Hepatocyte (in vitro differentiated cells): ENCODE measurements around the gene PRR12.

Source experiments
- CTCF ChIP-seq: fragments of 200-600 bp; sonication (generic); IDR thresholded peaks from 2 replicates; pipeline ENCODE4 v1.5.1; 2016; ENCODE audit warnings: antibody characterized with exemption, mild to moderate bottlenecking; ENCODE audit not compliant: poor library complexity
- EZH2 ChIP-seq: fragments of 200-600 bp; sonication (generic); IDR thresholded peaks from 2 replicates; pipeline ENCODE4 v1.6.1; 2016; ENCODE audit warnings: antibody characterized with exemption, mild to moderate bottlenecking, borderline replicate concordance

DNA sequence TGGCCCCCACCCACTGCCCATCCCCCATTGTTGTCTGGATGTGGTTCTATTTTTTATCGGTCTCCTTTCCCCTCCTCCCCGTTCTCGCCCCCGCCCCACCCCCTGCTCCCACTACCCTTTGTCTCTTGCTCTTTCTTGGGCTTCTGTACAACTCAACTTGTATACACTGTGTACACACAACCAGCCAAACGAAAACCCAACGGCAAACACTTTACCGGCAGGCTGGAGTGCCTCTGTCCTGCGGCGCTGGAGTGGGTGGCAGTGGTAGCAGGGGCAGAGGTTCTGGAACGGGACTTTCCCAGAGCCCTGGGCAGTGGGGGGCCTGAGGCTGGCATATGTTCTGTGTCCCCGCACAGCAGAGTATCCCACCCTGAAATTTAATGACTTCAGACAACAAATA, 35.2 kb downstream of the PRR12 start:
- TF ChIP-seq CTCF: no peak
- TF ChIP-seq EZH2: no peak
